Posterior cingulate gyrus (tissue), 11 donors: Measurements from ENCODE around the gene RUBCNL.

Experiments
- DNase-seq, 10 donors: peaks; one replicate each; pipeline versions ENCODE4 v3.0.0 to v3.0.0-alpha.2; 2020 to 2021; ENCODE audit warnings: mixed read lengths in 3 of 10
- intact Hi-C: fragments of 100-400 bp; cut with DNase I; formaldehyde crosslinking; loops from one replicate; pipeline ENCODE4 v1.15.1; 2023

The RUBCNL gene

GRCh38 chr13:46313432-46314257, 73.4 kb downstream of the RUBCNL start:
- no peak for DNase-seq
- intact Hi-C loops: no loop called here

GRCh38 chr13:46313024-46313423, 74.0 kb downstream of the RUBCNL start:
- DNase-seq: no peak
- intact Hi-C loops: no loop called here

GRCh38 chr13:46311217-46311616, 75.8 kb downstream of the RUBCNL start:
- intact Hi-C loops: no loop called here
- no peak for DNase-seq

- intact Hi-C loops: no loop called here
- DNase-seq: no peak
Measured at GRCh38 chr13:46310066-46310465, 77.0 kb downstream of the RUBCNL start.

- intact Hi-C loops: no loop called here
- DNase-seq: no peak
Measured at GRCh38 chr13:46307554-46307953, 79.5 kb downstream of the RUBCNL start.

GRCh38 chr13:46304546-46304945, 82.5 kb downstream of the RUBCNL start:
- intact Hi-C loops: no loop called here

GRCh38 chr13:46303742-46304385, 83.2 kb downstream of the RUBCNL start:
- intact Hi-C loops: no loop called here
- no peak for DNase-seq

More at GRCh38 chr13:46304546-46304945, 82.5 kb downstream of the RUBCNL start:
- no peak for DNase-seq

- DNase-seq: no peak
- intact Hi-C loops: no loop called here
Measured at GRCh38 chr13:46297361-46297811, 89.7 kb downstream of the RUBCNL start.

GRCh38 chr13:46296921-46297320, 90.1 kb downstream of the RUBCNL start:
- no peak for DNase-seq
- intact Hi-C loops: no loop called here

- intact Hi-C loops: no loop called here
- DNase-seq: no peak
Measured at GRCh38 chr13:46296115-46296822, 90.8 kb downstream of the RUBCNL start.

- intact Hi-C loops: no loop called here
- DNase-seq: no peak
Measured at GRCh38 chr13:46295491-46296114, 91.4 kb downstream of the RUBCNL start.

- intact Hi-C loops: no loop called here
- no peak for DNase-seq
Measured at GRCh38 chr13:46293436-46293835, 93.6 kb downstream of the RUBCNL start.
